Kidney tubule cell (primary cell): ENCODE measurements around the gene KCNQ1.

Source experiments
- DNase-seq: peaks from one replicate; pipeline ENCODE4 v3.0.0-alpha.2; 2018; ENCODE audit warnings: low spot score

KCNQ1 gene

DNA sequence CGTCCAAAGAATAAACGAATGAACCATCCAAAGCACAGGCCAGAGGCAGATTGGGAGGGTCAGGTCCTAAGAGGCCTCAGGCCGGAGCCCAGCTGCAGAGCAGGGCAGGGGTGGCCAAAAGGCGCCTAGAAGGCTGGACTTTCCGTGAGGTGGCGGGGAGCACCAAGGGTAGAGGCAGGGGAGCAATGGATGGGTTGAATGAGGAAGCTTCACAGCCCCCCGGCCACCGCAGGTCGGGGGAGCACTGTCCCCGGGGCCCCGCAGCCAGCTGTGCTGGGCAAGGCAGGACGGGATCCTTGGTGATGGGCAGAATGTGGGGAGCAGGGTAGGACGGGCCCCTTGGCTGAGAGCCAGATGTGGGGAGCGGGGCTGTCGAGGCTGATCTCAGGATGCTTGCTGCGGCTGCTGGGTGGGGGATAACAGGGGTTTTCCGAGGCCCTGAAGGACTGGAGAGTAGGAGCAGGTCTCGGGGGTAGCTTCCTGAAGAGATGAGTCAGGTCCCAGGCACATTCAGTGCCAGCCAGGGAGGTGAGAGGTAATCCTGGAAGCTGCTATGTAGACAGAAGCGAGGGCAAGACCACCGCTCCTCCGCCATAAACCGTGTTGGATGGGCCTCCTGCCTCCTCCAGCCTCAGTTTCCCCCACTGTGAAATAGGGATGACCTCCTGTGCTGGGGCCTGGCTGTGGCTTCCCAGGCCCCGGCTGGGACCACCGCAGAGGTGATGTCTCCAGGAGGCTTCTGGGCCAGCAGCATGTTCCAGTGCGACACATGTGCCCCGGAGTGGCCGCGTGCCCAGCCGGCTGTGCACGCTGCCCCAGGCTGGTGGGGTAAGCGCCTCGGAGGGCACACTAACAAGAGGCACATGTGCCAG is 289.6 kb downstream of the KCNQ1 start:
- peak; percentile 33 for DNase-seq

DNA sequence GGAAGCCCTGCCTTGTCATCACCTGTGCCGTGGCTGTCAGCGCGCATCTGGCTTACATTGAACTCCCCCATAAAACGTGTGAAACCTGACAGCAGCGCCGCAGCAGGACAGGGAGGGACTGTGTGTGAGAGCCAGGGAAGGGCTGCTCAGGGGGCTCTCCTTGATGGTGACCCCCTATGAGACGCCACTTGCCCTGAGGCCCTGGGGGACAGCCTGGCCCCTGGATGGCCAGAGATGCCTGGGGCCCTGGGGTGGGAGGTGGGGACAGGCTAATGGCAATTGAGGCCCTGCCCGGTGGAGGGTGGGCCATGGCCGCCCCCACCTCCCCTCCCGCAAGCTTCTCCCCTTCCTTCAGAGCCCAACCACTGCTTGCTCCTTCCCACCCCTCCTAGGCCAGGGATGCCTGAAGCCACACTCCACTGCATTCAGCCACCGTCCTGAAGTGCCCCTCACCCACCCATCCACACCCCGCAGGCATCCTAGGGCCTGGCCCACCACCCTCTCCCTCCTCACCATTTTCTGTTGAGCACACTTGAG is 290.3 kb downstream of the KCNQ1 start:
- DNase-seq = no peak

DNA sequence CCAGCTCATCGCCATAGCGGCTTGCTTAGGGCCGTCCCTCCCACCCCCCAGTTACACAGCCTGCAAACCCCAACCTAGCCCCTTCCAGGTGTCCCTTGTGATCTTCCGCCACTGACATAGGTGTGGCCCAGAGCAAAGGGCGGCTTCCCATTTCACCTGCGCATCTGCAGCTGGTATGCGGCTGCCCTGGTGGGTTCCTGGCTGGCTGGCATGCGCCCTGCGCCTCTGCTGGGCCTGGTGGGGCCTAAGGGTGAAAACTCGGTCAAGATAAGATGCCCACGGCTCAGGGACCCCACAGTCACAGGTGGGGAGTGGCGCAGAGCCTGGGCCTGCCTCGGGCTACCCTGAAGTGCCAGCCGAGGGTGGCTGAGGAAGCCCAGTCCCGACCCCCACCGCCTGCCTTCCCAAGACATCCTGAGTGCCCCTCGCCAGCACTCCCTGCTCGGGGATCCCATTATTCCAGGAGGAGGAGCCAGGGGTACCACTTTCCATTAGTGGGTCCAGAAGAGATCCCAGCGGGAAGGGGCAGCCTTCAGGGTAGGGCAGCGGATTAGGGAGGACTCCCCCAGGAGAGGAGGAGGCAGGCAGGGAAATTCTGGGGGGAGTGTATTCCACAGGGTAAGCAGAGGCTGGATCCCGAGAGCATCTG is 291.9 kb downstream of the KCNQ1 start:
- no peak for DNase-seq

DNA sequence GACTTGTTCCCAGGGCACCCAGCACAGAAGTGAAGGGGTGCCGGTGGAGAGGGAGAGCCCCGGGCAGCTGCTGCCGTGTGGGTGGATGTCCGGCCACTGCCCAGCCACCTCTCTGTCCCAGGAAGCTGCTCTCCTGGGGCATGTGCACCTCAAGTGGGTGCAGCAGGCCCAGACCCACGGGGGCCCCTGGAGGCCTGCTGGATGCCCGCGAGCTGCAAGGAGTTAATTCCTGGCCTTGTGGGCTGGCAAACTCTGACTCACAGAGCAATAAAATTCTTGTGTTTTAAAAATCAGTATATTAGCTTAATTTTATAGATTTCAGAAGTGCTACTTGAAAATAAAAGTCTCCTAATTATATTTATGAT is 292.4 kb downstream of the KCNQ1 start:
- no peak for DNase-seq

DNA sequence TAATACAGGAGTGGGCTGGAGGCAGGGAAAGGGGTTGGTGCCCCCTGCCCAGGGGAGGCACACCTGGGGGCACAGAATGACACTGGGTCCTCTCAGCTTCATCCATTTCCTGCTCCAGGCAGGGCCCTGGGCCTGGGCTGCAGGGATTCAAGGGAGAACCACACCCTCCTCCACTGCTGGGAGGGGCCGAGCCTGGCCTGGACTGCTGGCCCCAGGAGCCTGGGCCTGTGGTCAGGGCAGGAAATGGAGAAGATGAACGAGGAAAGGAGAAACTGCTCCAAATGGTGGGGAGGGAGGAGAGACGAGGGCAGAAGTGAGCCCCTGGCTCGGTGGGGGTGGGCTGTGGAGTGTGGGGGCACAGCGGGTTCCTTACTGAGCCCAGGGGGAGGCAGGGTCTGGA is 293.1 kb downstream of the KCNQ1 start:
- DNase-seq = peak; percentile 12

DNA sequence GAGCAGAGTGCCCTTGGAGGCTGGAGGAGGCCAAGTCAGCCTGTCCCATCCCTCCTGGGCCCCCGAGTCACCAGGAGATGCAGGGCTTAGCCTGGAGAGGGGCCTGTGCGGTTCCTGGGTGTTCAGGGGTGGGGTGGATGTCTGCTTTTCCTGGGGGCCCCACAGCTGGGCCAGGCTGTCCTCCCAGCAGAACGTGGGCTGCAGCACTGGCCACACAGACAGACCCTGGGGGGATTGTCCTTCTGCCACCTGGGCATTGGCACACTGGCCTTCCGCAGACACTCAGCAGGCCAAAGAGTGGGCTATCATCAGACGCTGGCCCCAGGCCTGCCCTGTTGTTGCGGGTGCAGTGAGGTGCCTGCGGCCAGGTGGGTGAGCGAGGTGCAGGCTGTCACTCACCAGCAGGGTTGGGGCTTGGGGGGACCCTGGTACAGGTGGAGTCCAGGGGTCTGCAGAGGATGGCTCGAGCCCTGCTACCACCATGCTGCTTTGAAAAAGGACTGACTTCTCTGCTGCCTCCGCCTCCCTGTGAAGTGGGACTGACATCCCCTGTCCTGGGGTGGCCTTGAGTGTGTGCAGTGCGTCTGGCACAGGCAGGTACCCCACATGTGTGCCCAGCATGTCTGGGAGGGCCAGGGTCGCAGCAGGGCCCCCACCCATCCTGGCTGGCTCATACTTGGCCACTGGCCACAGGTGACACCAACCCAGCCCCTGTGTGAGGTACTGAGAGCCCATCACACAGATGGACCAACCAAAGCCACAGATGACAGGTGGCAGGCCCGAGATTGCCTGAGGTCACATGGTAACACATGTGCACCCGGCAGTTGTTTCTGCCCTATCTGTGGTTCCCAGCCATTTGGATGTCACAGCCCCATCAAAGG is 294.0 kb downstream of the KCNQ1 start:
- no peak for DNase-seq

DNA sequence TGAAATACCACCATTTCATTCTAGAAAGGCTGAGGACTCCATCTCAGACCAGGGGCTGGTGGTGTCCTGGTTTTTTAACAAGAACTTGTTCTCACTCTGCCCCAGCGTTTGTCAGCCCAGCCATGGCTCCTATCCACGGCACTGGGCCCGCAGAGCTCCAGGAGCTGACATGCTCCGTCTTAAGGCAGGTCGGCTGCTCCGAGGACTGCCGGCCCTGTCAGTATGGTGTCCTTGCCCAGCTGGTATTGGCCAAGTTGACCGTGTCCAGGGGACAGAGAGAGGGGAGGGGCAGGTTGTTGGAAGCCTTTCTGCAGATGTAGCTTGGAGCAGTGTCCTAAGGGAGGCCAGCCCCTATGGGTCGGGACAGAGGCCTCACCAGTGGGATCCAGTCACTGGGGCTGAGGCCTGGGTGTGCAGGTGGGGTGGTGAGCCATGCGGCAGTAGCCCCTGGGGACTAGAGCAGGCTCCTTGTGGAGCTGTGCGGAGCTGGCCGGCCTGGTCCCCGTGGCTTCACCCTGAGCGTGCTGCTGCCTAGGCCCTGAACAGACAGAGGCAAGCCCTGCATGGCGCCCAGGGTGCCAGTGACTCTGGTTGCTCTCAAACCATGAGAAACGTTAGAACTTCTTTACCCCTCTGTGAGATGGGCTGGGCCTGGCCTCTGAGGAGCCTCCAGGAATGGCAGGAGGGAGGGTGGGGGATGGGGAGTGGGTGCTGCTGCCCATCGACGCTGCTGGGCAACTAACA is 294.9 kb downstream of the KCNQ1 start:
- no peak for DNase-seq

DNA sequence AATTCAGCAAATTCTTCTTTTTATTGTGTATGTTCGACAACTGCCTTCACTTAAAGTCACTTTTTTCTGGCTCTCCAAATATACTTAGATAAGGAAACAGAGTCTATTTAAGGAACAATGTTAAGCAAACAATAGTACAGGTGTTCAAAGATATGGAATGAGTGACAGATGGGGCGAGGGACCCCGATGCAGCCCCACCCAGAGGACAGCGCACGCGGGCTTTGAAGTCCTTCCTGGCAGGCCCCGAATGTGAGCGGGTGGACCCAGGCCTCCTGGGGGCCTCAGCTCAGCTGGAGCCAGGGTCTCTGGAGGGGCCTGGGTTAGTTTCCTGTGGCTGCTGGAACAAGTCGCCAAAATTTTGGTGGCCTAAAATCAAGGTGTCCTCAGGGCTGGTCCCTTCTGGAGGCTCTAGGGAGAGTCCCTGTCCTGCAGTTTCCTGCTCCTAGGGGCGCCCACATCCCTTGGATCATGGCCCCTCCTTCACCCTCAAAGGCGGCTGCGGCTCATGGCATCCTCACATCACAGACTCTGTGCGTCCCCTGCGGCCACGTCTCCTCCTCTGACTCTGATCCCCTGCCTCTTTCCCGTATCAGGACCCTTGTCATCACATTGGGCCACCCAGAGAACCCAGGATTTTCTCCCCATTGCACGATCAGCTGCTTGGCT is 295.6 kb downstream of the KCNQ1 start:
- DNase-seq = no peak

DNA sequence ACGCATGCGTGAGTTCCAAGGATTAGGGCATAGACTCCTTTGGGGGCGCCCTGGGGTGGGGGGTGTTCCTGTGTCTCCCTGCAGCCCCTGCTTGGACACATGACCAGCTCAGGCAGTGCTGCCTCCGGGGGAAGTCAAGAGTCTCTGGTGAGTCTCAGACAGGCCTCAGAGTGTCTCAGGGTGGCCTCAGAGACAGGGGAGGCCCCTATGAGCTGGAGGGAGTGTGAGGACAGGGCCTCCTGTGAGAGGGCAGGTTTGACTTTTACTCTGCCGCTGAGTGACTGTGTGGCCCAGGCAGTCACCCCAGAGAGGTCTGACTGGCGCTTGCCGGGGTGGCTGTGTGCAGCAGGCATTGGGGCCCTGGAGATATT is 296.2 kb downstream of the KCNQ1 start:
- DNase-seq = no peak

DNA sequence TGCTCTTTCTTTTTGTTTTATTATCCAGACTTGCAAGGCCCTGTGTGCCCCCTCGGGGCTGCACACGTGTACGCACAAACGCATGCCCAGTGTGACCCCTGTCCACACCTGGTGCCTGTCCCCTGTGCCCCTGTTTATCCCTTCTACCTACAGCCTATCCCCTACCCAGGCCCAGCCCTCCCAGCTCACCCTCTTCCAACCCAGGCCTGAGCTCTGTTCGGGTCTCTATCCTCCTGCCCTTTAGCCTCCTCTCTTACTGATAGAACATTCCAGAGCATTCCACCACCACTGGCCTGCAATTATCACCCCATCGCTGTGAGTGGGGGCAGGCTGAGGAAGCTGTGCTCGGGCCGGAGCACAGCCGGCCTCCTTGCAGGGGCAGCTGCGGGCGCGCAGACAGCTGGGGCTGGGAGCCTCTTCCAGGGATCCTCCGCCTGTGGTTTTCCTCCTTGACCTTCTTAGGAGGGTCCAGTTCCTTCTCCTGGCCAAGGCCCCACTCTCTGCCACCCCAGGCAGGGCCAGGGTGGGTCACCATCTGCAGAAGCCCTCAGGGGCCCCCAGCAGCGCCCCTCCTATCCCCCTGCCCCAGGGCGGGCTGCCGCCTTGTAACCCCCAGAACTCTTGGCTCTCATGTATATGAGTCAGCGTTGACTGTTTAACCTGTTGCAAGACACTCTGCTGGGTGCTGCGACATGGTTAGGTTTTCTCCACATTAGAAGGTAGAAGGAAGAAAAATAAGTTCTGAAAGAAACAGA is 296.7 kb downstream of the KCNQ1 start:
- peak; percentile 35 for DNase-seq

DNA sequence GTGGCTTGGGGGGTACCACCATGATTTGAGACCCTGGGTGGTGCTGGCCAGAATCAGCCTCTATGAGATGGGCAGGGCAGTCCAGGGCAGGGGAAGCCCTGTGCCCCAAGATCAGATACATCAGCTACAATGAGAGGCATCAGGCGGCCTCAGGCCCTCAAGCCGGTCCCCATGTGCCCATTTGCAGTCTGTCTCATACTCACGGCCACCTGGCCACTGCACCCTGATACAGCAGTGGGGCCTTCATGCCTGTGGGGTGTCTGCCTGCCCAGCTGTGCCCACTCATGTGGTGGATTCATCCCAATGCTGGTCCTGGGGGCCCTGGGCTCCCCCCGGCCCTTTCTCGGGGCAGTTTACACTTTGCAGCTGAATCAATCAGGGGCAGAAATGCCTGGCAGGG is 297.4 kb downstream of the KCNQ1 start:
- no peak for DNase-seq

DNA sequence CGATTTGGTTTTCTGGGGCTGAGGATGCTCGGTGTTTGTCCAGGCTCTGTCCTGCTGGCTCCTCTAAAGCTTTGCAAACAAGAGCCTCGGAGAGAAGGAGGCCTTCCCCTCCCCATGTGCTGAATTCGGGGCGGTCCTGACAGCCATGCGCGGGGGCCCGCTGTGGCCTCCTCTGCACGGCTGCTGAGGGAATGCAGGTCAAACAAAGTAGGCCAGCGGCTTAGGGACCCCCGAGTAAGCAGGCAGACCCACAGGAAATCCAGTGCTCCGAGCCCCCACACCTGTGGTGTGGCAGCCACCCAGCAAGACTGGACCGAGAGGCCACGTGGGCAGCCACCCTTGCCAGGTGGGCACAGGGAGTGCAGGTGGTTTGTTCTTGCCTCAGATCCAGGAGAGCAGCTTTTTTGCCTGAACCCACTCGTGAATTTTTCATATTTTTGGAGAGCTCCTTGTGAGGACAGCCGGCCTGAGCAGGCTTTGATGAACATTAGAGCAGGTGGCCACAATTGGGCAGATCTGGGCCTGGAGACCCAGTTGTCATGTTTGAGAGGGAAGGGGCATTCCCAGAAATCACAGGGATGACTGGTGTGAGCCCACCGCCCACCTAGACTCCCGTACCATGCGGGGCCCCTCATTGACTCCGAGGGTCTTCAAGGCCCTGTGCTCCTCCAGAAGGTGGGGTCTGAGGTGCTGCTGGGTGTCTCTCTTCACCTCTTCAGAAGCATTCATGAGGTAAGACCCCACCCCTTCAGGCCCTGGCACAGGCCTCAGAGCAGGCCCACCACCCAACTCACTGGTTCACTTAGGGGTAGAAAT is 298.0 kb downstream of the KCNQ1 start:
- DNase-seq = no peak

DNA sequence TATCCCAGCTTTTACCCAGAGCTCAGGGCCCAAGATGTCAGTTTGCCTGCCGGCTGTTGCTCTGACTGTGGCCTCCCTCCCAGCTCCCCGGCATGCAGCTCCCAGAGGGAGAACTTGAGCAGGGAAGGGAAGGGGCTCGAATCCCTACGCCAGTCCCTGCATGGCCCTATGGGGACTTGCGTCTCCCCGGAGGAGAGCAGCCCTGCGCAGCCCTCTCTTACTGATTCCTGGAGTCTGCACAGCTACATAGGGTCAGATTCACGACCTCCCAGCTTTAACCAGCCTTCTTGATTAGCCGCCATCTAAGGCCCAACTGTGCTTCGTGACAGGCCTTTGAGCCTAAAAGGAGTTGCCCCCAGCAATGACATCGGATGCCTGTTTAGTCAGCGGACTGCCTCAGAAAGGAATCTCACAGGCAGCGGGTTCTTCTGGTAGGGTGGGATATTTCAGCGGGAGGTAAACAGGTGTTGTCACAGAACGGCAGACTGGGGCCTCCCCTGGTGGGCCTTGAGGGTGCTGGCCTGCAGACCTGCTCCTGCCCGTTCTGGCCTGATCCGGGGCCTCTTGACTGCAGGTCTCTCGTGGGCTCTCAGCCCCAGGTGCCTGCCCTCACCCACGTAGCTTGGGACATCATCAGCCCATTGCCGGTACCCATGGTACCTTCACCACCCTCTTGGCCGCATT is 298.8 kb downstream of the KCNQ1 start:
- DNase-seq = no peak

DNA sequence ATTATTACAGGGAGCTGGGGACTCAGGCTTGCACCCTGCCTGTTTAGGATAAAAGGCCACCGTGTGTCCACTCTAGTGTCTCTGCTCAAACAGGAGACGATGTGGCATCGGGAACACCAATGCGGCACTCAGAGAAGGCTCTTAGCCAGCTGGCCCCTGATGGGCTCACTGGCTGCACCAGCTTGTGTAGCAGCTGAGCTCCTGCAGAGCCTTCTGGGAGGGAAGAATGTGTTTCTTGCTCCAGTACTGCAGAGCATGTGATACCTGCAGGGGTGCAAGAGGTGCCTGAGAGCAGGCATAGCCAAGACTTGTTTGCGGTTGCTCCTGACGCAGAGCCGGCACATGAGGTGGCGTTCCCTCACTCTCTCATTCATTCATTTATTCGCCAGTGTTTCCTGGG is 299.4 kb downstream of the KCNQ1 start:
- DNase-seq = no peak

DNA sequence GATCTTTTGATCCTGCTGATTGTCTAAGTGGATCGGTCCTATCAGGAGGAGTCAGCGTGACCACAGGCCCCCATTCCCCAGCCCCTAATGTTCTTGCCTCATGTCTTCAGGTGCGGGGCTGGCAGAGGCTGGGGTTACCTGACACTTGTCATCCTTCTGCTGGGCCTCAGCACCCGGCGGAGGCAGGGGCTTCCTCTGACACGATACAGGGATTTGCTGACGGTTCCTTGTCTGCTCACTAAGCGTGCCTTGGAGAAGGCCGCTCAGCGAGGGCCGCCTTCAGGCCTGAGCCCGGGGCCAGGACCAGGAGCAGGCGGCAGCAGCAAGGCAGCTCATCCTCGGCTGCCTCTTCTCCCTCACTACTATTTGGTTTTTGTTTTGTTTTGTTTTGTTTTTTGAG is 300.7 kb downstream of the KCNQ1 start:
- no peak for DNase-seq

DNA sequence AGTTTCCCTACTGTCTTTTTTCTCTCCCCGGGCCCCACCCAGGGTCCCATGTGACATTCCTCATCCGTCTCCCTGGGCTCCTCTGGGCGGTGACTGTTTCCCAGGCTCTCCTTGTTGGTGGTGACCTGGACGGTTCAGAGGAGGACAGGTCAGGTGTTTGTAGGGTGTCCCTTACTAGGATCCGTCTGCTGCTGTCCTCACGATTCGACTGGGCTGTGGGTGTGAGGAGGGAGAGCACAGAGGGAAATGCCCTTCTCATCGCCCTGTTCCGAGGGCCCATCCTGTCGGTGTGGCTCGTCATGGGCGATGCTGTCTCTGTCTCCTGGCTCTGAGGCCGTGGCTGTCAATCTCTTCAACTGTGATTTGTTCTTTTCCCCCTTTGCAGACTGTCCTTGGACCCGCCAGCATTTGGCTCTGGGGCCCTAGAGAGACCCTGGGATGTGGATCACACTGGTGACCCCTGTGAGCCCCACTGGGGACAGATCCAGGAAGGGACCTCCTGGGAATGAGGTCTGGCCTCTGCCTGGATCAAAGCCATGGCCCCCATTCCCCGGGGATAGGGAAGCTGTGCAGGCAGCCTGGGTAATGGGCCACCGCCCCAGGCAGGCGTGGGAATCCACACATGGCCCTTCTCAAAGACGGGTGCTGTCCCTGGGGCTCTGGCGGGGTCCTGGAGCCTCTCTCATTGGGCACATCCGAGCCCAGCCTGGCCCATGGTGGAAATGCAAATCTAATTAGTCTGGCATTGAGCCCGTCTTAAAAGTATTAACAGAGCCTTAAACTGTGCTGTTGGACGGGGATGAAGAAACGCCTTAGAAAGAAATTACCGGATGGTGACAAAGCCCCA is 301.8 kb downstream of the KCNQ1 start:
- DNase-seq = no peak

DNA sequence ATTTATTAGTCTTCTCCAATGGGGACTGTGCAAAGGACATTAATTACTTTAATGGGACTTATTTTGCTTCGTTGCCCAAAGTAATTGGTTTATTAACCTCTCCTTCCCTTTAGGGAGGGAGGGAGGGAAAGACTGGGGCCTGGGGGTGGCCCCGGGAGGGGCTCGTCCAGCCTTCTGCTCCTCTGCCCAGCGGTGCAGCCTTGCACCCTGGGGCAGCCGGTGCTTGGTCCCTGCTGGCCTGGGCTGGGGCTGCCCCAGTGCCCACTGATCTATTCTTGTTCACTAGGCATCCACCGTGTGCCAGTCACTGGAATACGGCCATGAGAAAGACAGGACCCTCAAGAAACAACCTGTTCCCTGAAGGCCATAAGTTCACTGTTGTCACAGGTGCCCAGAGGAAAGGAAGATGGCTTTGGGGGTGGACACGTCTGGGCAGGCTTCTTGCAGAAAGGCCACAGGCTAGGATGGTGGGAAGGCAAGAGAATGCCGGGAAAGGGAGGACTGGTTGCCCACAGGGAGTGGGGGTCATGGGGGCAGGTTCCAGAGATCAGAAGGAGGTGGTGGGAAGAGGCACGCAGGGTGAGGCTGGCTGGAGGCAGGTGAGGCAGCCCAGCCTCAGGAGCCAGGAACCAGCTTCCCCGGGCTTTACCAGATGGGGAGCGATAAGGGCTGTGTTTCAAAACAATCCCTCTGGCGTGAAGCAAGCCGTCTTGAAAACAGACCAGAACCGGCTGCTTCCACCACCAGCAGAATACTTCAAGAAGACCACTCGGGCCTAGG is 302.6 kb downstream of the KCNQ1 start:
- no peak for DNase-seq
